Chondrocyte (in vitro differentiated cells): ENCODE data around the gene COX7A2L. TPM values are rescaled to one million over a fixed set of nuclear protein-coding genes. Genes with fewer than 3 reads are reported as not detected.

Experiments used
- DNase-seq: peaks from one replicate; pipeline ENCODE4 v3.0.0; 2021; ENCODE audit warnings: mixed read lengths, low spot score
- H3K27ac Mint-ChIP-seq: one replicate; pipeline ENCODE4 v1.8.0; 2021; ENCODE audit warnings: mild to moderate bottlenecking, moderate library complexity, mixed read lengths; ENCODE audit not compliant: unreplicated experiment
- H3K27me3 Mint-ChIP-seq: 2 replicates; pipeline ENCODE4 v1.8.0; 2021; ENCODE audit warnings: low read depth, mixed read lengths
- H3K36me3 Mint-ChIP-seq: 2 replicates; pipeline ENCODE4 v1.8.0; 2021; ENCODE audit warnings: low read depth, mixed read lengths
- H3K4me1 Mint-ChIP-seq: 2 replicates; pipeline ENCODE4 v1.8.0; 2021; ENCODE audit warnings: low read depth, mild to moderate bottlenecking, mixed read lengths
- H3K4me3 Mint-ChIP-seq: one replicate; pipeline ENCODE4 v1.8.0; 2021; ENCODE audit warnings: mild to moderate bottlenecking, moderate library complexity, mixed read lengths; ENCODE audit not compliant: unreplicated experiment
- H3K9me3 Mint-ChIP-seq: 2 replicates; pipeline ENCODE4 v1.8.0; 2021; ENCODE audit warnings: low read depth, mixed read lengths
- CTCF ChIP-seq: fragments of 200-600 bp; sonication (generic); IDR thresholded peaks from 2 replicates; pipeline ENCODE4 v1.5.0; 2021; ENCODE audit warnings: antibody characterized with exemption, mild to moderate bottlenecking, moderate library complexity
- total RNA-seq: library from RNA; stranded (reverse); gene quantifications from 3 replicates; pipeline ENCODE4 v1.2.1, GENCODE V29; 2021

Gene COX7A2L
- total RNA-seq, 1 donor from 2014 or later, result 105 TPM

GRCh38 chr2:42345986-42346385 is 15.0 kb downstream of the COX7A2L start:
- Mint-ChIP-seq H3K36me3 (peaks cover 12% of the 10 kb centered on the region), H3K4me1 (peaks cover 54% of the 10 kb centered on the region), H3K27ac (peak overlapping the region; percentile 62), H3K4me3 (no peak overlapping the region), H3K9me3 (no peaks in the 10 kb centered on the region), H3K27me3 (no peaks in the 10 kb centered on the region)
- no peak for TF ChIP-seq CTCF
- DNase-seq, result no peak

GRCh38 chr2:42342795-42343241 is 18.2 kb downstream of the COX7A2L start:
- H3K27ac Mint-ChIP-seq, result peak overlapping the region; percentile 98
- TF ChIP-seq CTCF, result no peak
- peaks cover 51% of the 10 kb centered on the region for H3K4me1 Mint-ChIP-seq
- no peaks in the 10 kb centered on the region for H3K9me3 Mint-ChIP-seq
- DNase-seq, result no peak
- peaks cover 21% of the 10 kb centered on the region for H3K36me3 Mint-ChIP-seq
- H3K4me3 Mint-ChIP-seq, result no peak overlapping the region
- no peaks in the 10 kb centered on the region for H3K27me3 Mint-ChIP-seq

GRCh38 chr2:42342061-42342794 is 18.8 kb downstream of the COX7A2L start:
- DNase-seq, result no peak
- TF ChIP-seq CTCF, result no peak
- Mint-ChIP-seq H3K27me3 (no peaks in the 10 kb centered on the region), H3K27ac (peak overlapping the region; percentile 98), H3K36me3 (peaks cover 27% of the 10 kb centered on the region), H3K4me1 (peaks cover 51% of the 10 kb centered on the region), H3K4me3 (peak overlapping the region; percentile 47), H3K9me3 (no peaks in the 10 kb centered on the region)

GRCh38 chr2:42340938-42341636 is 19.9 kb downstream of the COX7A2L start:
- H3K4me1 Mint-ChIP-seq, result peaks cover 47% of the 10 kb centered on the region
- H3K36me3 Mint-ChIP-seq, result peaks cover 31% of the 10 kb centered on the region
- no peak overlapping the region for H3K4me3 Mint-ChIP-seq
- no peak for DNase-seq
- H3K27ac Mint-ChIP-seq, result peak overlapping the region; percentile 98
- no peak for TF ChIP-seq CTCF
- H3K27me3 Mint-ChIP-seq, result no peaks in the 10 kb centered on the region
- no peaks in the 10 kb centered on the region for H3K9me3 Mint-ChIP-seq

- Mint-ChIP-seq H3K9me3 (no peaks in the 10 kb centered on the region), H3K27me3 (no peaks in the 10 kb centered on the region), H3K27ac (peak overlapping the region; percentile 63), H3K4me3 (no peak overlapping the region), H3K36me3 (peaks cover 30% of the 10 kb centered on the region), H3K4me1 (peaks cover 41% of the 10 kb centered on the region)
- no peak for TF ChIP-seq CTCF
- DNase-seq, result no peak
Measured at GRCh38 chr2:42340045-42340937, 20.7 kb downstream of the COX7A2L start.
